Epithelial cell of esophagus (primary cell): ENCODE results near the gene MAP3K6.
A peak's percentile ranks its signal among the peaks of the same experiment; 100 is the strongest.

Experiments used
- DNase-seq: peaks from one replicate; pipeline ENCODE4 v3.0.0; 2010; ENCODE audit warnings: low read depth
- H3K4me3 ChIP-seq: 2 replicates; pipeline ENCODE4 v1.5.1; 2011; ENCODE audit warnings: mild to moderate bottlenecking, low read length, control low read depth
- CTCF ChIP-seq: IDR thresholded peaks from 2 replicates; pipeline ENCODE4 v1.5.1; 2011; ENCODE audit warnings: low read depth, mild to moderate bottlenecking, low read length, control low read depth, inconsistent platforms; ENCODE audit not compliant: insufficient read depth; ENCODE audit errors: missing control alignments

Gene MAP3K6

DNA sequence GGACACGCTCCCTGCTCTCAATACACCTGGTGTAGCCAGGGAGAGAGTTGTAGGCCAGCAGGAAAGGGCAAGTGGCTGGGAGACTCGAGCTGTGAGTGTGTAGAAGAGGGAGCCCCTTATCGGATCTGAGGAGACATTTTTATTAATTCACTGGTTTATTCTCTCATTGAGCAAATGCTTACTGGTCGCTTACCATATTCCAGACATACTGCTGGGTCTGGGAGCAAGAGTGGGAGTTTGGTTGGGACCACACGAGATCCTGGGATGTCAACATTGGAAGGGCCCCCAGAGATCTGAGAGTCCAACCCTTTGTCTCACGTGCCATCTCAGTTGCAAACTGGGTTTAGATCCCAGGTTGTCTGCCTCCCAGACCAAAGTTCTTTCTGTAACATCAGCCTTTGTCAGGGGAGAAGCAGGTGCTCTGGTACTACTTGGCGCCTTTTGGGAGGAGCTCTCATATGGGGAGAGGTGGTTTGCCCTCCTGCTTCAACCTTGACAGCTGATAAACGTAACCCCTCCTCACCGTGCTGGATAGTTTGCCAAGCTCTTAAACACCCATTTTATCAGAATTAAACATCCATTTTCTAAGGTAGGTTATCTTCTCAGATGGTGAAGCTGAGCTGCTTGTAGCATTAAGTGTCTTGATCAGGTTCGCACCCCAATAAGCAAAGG, 44.1 kb downstream of the MAP3K6 start:
- H3K4me3 ChIP-seq = peak overlapping the region; percentile 71
- TF ChIP-seq CTCF = no peak
- DNase-seq = no peak

- H3K4me3 ChIP-seq = peak within 1 kb of the TSS; percentile 71
- DNase-seq = peak; percentile 99
- TF ChIP-seq CTCF = no peak
Measured at GRCh38 chr1:27321813-27322568, 44.8 kb downstream of the MAP3K6 start, which contains the start of gene TMEM222. TSS of gene TMEM222 (plus strand) at chr1:27322163. CDS start at chr1:27322198, 35 bp downstream.

GRCh38 chr1:27318596-27318995, 48.2 kb downstream of the MAP3K6 start:
- DNase-seq = no peak

DNA sequence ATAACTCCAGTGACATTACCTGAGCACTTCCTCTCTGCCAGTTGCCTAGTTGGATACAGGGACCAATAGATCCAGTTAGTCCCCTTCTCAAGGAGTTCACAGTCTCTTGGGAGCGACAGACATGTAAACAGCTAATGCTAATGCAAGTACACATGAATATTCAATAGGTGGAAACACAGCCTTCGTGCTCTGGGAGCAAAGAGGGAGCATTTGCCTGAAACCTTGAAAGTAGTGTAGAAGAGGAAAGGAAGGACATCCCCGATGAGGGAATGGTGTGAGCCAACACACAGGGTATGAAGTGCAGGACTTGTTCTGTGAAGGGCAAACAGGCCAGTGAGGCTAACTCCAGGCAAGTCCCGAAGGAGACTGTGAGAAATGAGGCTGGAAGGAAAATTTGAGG, 48.6 kb downstream of the MAP3K6 start:
- no peak overlapping the region for H3K4me3 ChIP-seq
- DNase-seq = no peak
- TF ChIP-seq CTCF = no peak

More at GRCh38 chr1:27318596-27318995, 48.2 kb downstream of the MAP3K6 start:
- no peak overlapping the region for H3K4me3 ChIP-seq
- no peak for TF ChIP-seq CTCF

GRCh38 chr1:27316860-27317259, 49.9 kb downstream of the MAP3K6 start:
- DNase-seq = peak; percentile 38
- TF ChIP-seq CTCF = no peak
- H3K4me3 ChIP-seq = no peak overlapping the region

- H3K4me3 ChIP-seq = no peak overlapping the region
- no peak for TF ChIP-seq CTCF
- no peak for DNase-seq
Measured at GRCh38 chr1:27314737-27315136, 52.0 kb downstream of the MAP3K6 start.
